ENCODE measurements around the gene OVAAL.
A peak's percentile ranks its signal among the peaks of the same experiment; 100 is the strongest.

- TF ChIP-seq FOXM1 (IDR thresholded peaks at IDR 0.05; ENCODE audit: borderline replicate concordance) (no peak), SUZ12 (IDR thresholded peaks at IDR 0.05) (no peak), HDGF (IDR thresholded peaks at IDR 0.05; ENCODE audit: borderline replicate concordance) (no peak), CTBP1 (IDR thresholded peaks at IDR 0.05; ENCODE audit: borderline replicate concordance) (no peak), ZNF384 (IDR thresholded peaks at IDR 0.05) (no peak), ARNT (IDR thresholded peaks at IDR 0.05) (no peak), LEF1 (IDR thresholded peaks at IDR 0.05; ENCODE audit: borderline replicate concordance) (no peak), PKNOX1 (IDR thresholded peaks at IDR 0.05) (peak; percentile 87)
Observed at GRCh38 chr1:180513531-180513930, 45.2 kb upstream of the OVAAL start.
